Ovary (tissue), 9 donors: ENCODE results near the gene ALDH1A3. TPM values are rescaled to one million over a fixed set of nuclear protein-coding genes. Genes with fewer than 3 reads are reported as not detected.
A peak's percentile ranks its signal among the peaks of the same experiment; 100 is the strongest.

Experiments used
- DNase-seq, 5 donors: peaks; one replicate each; pipeline ENCODE4 v3.0.0-alpha.2; 2019 to 2020
- H3K27ac ChIP-seq, 2 donors: fragments of 200-600 bp; one replicate each; pipeline versions ENCODE4 v1.5.1 to v1.8.0; 2019 to 2022
- H3K27me3 ChIP-seq: fragments of 200-600 bp; one replicate; pipeline ENCODE4 v1.8.0; 2022
- H3K36me3 ChIP-seq: fragments of 200-600 bp; sonication (generic); one replicate; pipeline ENCODE4 v1.5.1; 2019
- H3K4me1 ChIP-seq: one replicate; pipeline ENCODE4 v1.8.1; 2013; ENCODE audit warnings: mild to moderate bottlenecking, moderate library complexity; ENCODE audit not compliant: insufficient read depth
- H3K4me3 ChIP-seq: fragments of 200-600 bp; sonication (generic); one replicate; pipeline ENCODE4 v1.5.1; 2017
- H3K9me3 ChIP-seq, 2 donors: fragments of 200-600 bp in 1 of 2; sonication (generic) in 1 of 2; one replicate each; pipeline versions ENCODE4 v1.5.1 to v1.8.1; 2013 to 2019; ENCODE audit warnings: mild to moderate bottlenecking in 1 of 2, moderate library complexity in 1 of 2
- EP300 ChIP-seq: sonication (generic); formaldehyde crosslinking; IDR thresholded peaks from one replicate; pipeline ENCODE4 v1.6.1; 2017; ENCODE audit warnings: antibody characterized with exemption
- POLR2A ChIP-seq: fragments of 450-650 bp; IDR thresholded peaks from one replicate; pipeline ENCODE4 v1.6.1; 2017; ENCODE audit warnings: antibody characterized with exemption, mild to moderate bottlenecking, moderate library complexity
- WGBS, 3 donors: extraction: QIAGEN DNeasy Blood & Tissue Kit in 1 of 3; methylation state at CpG; one replicate each; pipeline versions ENCODE4 v1.1.5 to v1.1.7; 2013 to 2017; 5-methylcytosine and 5-hydroxymethylcytosine counted together
- intact Hi-C, 4 donors: fragments of 100-400 bp; cut with DNase I; formaldehyde crosslinking; loops; one replicate each; pipeline versions ENCODE4 v1.11.0 to v1.15.1; 2022 to 2023
- polyA plus RNA-seq, 2 donors: library from polyadenylated mRNA; stranded (reverse); fragments of 200-250 nt in 1 of 2; fragments of 350-450 nt in 1 of 2; fragmentation: Illumina TruSeq in 1 of 2; extraction: RNeasy Lipid Tissue Mini Kit (QIAGEN cat#74804) in 1 of 2; gene quantifications; one replicate each; pipeline ENCODE4 v1.2.3, GENCODE V29; 2013 to 2014
- total RNA-seq, 7 donors: library from RNA; depleted of rRNA in 2 of 7; stranded (reverse); fragments of >200 nt in 2 of 7; fragmentation: NEBNext Ultra II Directional in 3 of 7; extraction: Animal tissue kit (Norgen Biotek cat#: 25700) in 3 of 7; gene quantifications; one replicate each; pipeline versions ENCODE4 v1.1.0 to v1.2.4, GENCODE V29; 2016 to 2023
- TF ChIP-seq, protein P1 (sequence below), 3 donors: fragments of 450-650 bp in 2 of 3; fragments of 200-600 bp in 1 of 3; IDR thresholded peaks; one replicate each; pipeline versions ENCODE4 v1.5.1 to v1.8.0; 2016 to 2022; ENCODE audit warnings: antibody characterized with exemption in 3 of 3, mild to moderate bottlenecking in 1 of 3
- donor health status: DM: no; HTN: no; CAD: no; lungs with moderate emphysema.
- donor health status: DM: no; HTN: no; CAD: no.
- donor health status: Bipolar disorder and iron deficiency.
- donor health status: DM: yes; HTN: yes; CAD: no.
- donor health status: DM: no; HTN: no; CAD: no.
- donor health status: DM: yes; HTN: yes; CAD: no.

ALDH1A3 gene
- total and polyA plus RNA-seq, 9 donors, result 2.2 to 73.2 (median 9.9) TPM

DNA sequence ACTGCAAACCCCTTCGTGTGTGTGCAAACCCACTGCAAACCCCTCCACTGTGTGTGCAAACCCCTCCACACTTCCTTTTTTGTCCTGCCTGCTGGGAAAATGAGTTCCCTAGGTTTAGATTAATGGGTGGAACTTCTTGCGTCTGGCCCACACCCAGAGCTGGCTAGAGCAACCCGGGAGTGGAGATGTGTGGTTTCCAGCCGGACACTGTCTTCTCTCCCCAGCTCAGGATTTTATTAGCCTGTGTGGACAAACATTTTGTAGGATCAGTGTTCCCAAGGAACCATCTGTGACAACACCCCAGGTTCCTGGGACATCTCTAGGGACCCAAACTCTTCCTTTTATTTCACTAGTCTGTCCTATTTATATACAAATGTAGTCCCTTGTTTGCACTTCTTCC lies 29.9 kb downstream of the ALDH1A3 start:
- intact Hi-C loops, result no loop called here
- 36 to 63% (median 60%) methylated on average over 4 of the region's 4 CpGs for WGBS, 3 donors

DNA sequence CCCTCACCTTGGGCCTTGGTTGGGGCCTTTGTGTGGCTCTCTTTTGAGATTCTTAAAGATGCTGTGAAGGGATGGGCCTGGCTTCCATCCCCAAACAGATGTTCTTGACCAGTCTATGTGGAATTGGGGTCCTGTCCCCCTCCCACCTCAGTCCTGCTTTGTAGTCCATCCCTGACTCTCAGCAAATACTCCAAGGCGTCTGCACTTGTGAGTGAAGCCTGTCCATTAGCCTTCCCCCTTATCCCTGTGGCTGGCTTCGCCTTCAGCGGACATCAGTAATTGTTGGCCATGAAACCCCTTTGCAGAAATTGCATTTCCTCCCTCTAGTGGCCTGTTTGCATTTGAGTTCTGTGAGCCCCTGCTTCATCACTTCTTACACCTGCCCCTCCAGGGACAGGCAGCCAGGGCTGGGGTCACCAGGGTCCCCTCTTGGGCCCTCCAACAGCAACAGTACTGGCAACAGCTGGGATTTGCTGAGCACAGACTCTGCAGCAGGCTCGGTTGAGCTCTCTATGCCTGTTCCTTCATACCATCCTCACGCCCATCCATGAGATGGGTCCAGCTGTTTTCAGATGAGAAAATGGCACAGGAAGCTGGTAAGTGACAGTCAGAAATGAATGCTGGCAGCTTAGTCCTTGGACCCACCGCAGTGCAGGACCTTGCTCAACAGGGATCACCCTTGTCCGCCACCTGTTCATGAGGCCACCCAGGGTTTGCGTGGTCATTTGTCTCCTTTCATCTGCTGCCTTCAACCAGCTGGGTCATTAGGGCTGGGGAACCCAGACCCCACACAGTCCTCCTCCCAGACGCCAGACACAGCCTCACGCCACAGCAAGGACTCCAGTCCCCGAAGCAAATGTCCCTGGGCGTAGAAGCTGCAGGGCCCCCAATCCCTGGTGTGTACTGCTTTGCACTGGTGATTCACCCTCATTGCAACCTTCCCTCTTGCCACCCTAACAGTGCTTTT lies 30.6 kb downstream of the ALDH1A3 start:
- Histone ChIP-seq H3K36me3 (no peaks in the 10 kb centered on the region), H3K27me3 (no peaks in the 10 kb centered on the region), H3K9me3 (no peaks in the 10 kb centered on the region), H3K27ac (no peak overlapping the region), H3K4me1 (no peaks in the 10 kb centered on the region), H3K4me3 (no peak overlapping the region)
- 76 to 79% (median 77%) methylated on average over 12 of the region's 12 CpGs for whole genome bisulfite sequencing, 3 donors
- intact Hi-C loops, result no loop called here
- DNase-seq, result peak in 1 of 5 donors; percentile 6
- TF ChIP-seq EP300 (no peak), POLR2A (no peak)
- TF ChIP-seq, protein P1, sequence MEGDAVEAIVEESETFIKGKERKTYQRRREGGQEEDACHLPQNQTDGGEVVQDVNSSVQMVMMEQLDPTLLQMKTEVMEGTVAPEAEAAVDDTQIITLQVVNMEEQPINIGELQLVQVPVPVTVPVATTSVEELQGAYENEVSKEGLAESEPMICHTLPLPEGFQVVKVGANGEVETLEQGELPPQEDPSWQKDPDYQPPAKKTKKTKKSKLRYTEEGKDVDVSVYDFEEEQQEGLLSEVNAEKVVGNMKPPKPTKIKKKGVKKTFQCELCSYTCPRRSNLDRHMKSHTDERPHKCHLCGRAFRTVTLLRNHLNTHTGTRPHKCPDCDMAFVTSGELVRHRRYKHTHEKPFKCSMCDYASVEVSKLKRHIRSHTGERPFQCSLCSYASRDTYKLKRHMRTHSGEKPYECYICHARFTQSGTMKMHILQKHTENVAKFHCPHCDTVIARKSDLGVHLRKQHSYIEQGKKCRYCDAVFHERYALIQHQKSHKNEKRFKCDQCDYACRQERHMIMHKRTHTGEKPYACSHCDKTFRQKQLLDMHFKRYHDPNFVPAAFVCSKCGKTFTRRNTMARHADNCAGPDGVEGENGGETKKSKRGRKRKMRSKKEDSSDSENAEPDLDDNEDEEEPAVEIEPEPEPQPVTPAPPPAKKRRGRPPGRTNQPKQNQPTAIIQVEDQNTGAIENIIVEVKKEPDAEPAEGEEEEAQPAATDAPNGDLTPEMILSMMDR (IDR thresholded peaks at IDR 0.05), result no peak

More for the DNA sequence above, 29.9 kb downstream of the ALDH1A3 start:
- H3K4me3 ChIP-seq, result no peak overlapping the region
- no peak overlapping the region for H3K27ac ChIP-seq
- no peak for DNase-seq
- no peaks in the 10 kb centered on the region for H3K27me3 ChIP-seq
- H3K4me1 ChIP-seq, result no peaks in the 10 kb centered on the region
- TF ChIP-seq EP300 (no peak), POLR2A (no peak)
- TF ChIP-seq, protein P1 (IDR thresholded peaks at IDR 0.05), result no peak
- H3K9me3 ChIP-seq, result no peaks in the 10 kb centered on the region
- no peaks in the 10 kb centered on the region for H3K36me3 ChIP-seq

DNA sequence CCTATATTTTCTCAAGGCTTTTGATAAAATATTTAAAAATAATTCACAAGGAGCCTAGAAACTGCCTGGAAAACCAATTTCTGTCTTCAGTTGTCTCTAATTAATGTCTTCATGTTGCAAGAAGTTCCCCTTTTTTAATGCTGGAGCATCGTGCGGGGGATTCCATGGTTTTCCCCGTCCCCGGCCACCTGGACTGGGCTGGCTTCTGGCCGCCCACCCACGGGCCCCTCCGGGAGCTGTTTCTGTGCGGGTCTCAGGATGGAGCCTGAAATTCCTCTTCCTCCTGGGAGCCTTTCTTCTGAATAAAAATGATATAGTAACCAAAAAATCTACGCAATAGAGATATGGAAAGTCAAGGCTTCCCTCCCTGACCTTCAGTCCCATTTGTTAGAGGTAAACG lies 31.5 kb downstream of the ALDH1A3 start:
- no peaks in the 10 kb centered on the region for H3K27me3 ChIP-seq
- no peak for DNase-seq
- WGBS, 3 donors, result 43 to 76% (median 51%) methylated on average over 10 of the region's 10 CpGs
- TF ChIP-seq, protein P1 (IDR thresholded peaks at IDR 0.05), result no peak
- TF ChIP-seq POLR2A, result no peak
- TF ChIP-seq EP300, result no peak
- no peaks in the 10 kb centered on the region for H3K4me1 ChIP-seq
- H3K27ac ChIP-seq, result no peak overlapping the region
- no peaks in the 10 kb centered on the region for H3K9me3 ChIP-seq
- H3K36me3 ChIP-seq, result no peaks in the 10 kb centered on the region
- no peak overlapping the region for H3K4me3 ChIP-seq
- intact Hi-C loops, result no loop called here

DNA sequence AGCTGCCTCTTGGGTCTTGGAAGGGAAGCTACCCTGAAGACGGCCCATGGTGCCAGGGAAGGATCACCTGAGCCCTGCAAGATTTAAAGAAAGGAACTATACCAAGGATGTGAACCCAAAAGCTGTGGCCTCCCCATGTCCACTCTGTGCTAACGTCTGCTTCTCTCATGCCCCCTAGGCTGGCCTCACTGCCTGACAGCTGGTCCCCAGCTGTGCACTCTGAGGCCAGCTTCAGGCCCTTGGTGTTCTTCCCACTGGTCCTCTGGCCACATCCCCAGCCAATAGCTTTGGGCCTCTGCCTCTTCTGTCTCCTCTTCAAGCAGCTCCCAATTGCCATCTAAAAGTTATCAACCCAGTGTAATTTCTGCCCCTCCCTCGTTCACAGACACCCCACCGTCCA lies 34.3 kb downstream of the ALDH1A3 start:
- Histone ChIP-seq H3K4me1 (peaks cover 4% of the 10 kb centered on the region), H3K4me3 (no peak overlapping the region), H3K9me3 (no peaks in the 10 kb centered on the region), H3K27me3 (no peaks in the 10 kb centered on the region), H3K27ac (no peak overlapping the region), H3K36me3 (no peaks in the 10 kb centered on the region)
- WGBS, 3 donors, result 54 to 68% (median 62%) methylated on average over 4 of the region's 4 CpGs
- TF ChIP-seq, protein P1 (IDR thresholded peaks at IDR 0.05), result no peak
- TF ChIP-seq EP300 (no peak), POLR2A (no peak)
- peak in 1 of 5 donors; percentile 10 for DNase-seq
- intact Hi-C loops, result no loop called here
